Non-pigmented ciliary epithelial cell (primary cell): ENCODE data around the gene AHNAK2.

Source experiments
- DNase-seq: peaks from one replicate; pipeline ENCODE4 v3.0.0-alpha.2; 2010; ENCODE audit warnings: low read depth

Gene AHNAK2

GRCh38 chr14:104986487-104987164, 8.5 kb upstream of the AHNAK2 start:
- DNase-seq: no peak

GRCh38 chr14:104985675-104986486, 7.7 kb upstream of the AHNAK2 start, which contains the start of gene CLBA1:
Gene CLBA1 (plus strand): TSS chr14:104985788. CDS start chr14:104986432, 644 bp downstream.
- no peak for DNase-seq

GRCh38 chr14:104984056-104984894, 6.1 kb upstream of the AHNAK2 start:
- DNase-seq: no peak

- no peak for DNase-seq
Observed at GRCh38 chr14:104983231-104983721, 5.1 kb upstream of the AHNAK2 start.

GRCh38 chr14:104982548-104983230, 4.5 kb upstream of the AHNAK2 start:
- DNase-seq: no peak

GRCh38 chr14:104981699-104982541, 3.7 kb upstream of the AHNAK2 start:
- DNase-seq: no peak

GRCh38 chr14:104980611-104981531, 2.7 kb upstream of the AHNAK2 start:
- DNase-seq: no peak

GRCh38 chr14:104979758-104980610, 1.8 kb upstream of the AHNAK2 start:
- no peak for DNase-seq

GRCh38 chr14:104978746-104979691, 845 bp upstream of the AHNAK2 start:
- no peak for DNase-seq

GRCh38 chr14:104977008-104977680, 1.0 kb downstream of the AHNAK2 start:
- DNase-seq: no peak

GRCh38 chr14:104976198-104977007, 1.8 kb downstream of the AHNAK2 start:
- no peak for DNase-seq

GRCh38 chr14:104975481-104976197, 2.5 kb downstream of the AHNAK2 start:
- no peak for DNase-seq

GRCh38 chr14:104974665-104975390, 3.3 kb downstream of the AHNAK2 start:
- no peak for DNase-seq

- no peak for DNase-seq
Observed at GRCh38 chr14:104974146-104974541, 4.0 kb downstream of the AHNAK2 start.
